SK-N-SH (cell line): Measurements from ENCODE around the gene STX19.

Experiments used
- CTCF ChIP-seq: fragments of 200-600 bp; sonication (generic); IDR thresholded peaks from 2 replicates; pipeline ENCODE4 v1.6.1; 2017; ENCODE audit warnings: antibody characterized with exemption, mild to moderate bottlenecking, moderate library complexity
- FOXM1 ChIP-seq: IDR thresholded peaks from 2 replicates; pipeline ENCODE4 v1.4.0; 2012; ENCODE audit warnings: low read depth, mild to moderate bottlenecking
- IRF3 ChIP-seq: fragments of 150-350 bp; IDR thresholded peaks from 2 replicates; pipeline ENCODE4 v1.6.1; 2016; ENCODE audit warnings: mild to moderate bottlenecking, low read depth, low read length
- JUND ChIP-seq: IDR thresholded peaks from 2 replicates; pipeline ENCODE4 v1.4.0; 2012
- MAX ChIP-seq: IDR thresholded peaks from 2 replicates; pipeline ENCODE4 v1.4.0; 2012; ENCODE audit warnings: low read depth
- RCOR1 ChIP-seq: fragments of 150-350 bp; IDR thresholded peaks from 2 replicates; pipeline ENCODE4 v1.6.1; 2017; ENCODE audit warnings: antibody characterized with exemption, low read length
- REST ChIP-seq: IDR thresholded peaks from 2 replicates; pipeline ENCODE4 v1.6.1; 2012; ENCODE audit warnings: mild to moderate bottlenecking, low read depth, low read length, moderate library complexity
- TEAD4 ChIP-seq: IDR thresholded peaks from 2 replicates; pipeline ENCODE4 v1.4.0; 2012; ENCODE audit warnings: mild to moderate bottlenecking, borderline replicate concordance; ENCODE audit not compliant: insufficient read depth

GRCh38 chr3:94050546-94050945, 22.1 kb upstream of the STX19 start:
- TF ChIP-seq FOXM1 (no peak), CTCF (no peak), RCOR1 (no peak), MAX (no peak), REST (no peak), JUND (no peak), IRF3 (no peak), TEAD4 (no peak)
